ENCODE results near the gene NPAS2.

Gene NPAS2

DNA sequence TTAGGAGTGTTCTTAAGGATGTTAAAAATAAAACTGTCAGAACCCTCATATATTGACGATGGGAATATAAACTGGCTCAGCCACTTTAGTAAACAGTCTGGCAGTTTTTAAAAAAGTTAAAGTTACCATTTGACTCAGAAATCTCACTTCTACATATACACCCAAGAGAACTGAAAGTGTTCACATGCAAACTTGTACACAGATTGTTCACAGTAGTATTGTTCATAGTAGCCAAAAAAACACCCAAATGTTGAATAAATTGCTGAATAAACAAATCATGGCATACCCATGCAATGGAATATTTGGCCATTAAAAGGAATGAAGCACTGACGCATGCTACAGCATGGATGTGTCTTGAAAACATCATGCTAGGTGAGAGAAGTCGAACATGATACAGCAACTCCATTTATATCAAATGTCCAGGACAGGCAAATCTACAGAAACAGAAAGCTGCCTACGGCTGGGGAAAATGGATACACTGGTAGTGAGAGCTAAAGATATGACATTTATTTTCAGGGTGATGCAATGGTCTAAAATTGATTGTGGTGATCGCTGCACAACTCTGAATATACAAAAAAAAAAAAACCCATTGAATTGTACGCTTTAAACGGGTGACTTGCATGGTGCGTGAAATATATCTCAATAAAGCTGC lies 192.2 kb downstream of the NPAS2 start:
- TF ChIP-seq, protein P1, sequence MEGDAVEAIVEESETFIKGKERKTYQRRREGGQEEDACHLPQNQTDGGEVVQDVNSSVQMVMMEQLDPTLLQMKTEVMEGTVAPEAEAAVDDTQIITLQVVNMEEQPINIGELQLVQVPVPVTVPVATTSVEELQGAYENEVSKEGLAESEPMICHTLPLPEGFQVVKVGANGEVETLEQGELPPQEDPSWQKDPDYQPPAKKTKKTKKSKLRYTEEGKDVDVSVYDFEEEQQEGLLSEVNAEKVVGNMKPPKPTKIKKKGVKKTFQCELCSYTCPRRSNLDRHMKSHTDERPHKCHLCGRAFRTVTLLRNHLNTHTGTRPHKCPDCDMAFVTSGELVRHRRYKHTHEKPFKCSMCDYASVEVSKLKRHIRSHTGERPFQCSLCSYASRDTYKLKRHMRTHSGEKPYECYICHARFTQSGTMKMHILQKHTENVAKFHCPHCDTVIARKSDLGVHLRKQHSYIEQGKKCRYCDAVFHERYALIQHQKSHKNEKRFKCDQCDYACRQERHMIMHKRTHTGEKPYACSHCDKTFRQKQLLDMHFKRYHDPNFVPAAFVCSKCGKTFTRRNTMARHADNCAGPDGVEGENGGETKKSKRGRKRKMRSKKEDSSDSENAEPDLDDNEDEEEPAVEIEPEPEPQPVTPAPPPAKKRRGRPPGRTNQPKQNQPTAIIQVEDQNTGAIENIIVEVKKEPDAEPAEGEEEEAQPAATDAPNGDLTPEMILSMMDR (IDR thresholded peaks at IDR 0.05): no peak
- Histone ChIP-seq H3K4me1 (no peaks in the 10 kb centered on the region), H3K9me3 (no peaks in the 10 kb centered on the region), H3K36me3 (peaks cover 21 to 42% (median 27%) of the 10 kb centered on the region in 3 donors), H3K27ac (no peak overlapping the region), H3K4me3 (no peak overlapping the region), H3K27me3 (no peaks in the 10 kb centered on the region)
- DNase-seq: no peak
- intact Hi-C loops (cut with DNase I; ENCODE audit: low total_unique reads): loop anchor here (2.0 kb wide), 1 partner anchor 195 kb away; no protein-coding TSS in a partner anchor

- intact Hi-C loops (cut with DNase I; ENCODE audit: low total_unique reads): loop anchor here (2.0 kb wide), 1 partner anchor 194 kb away; no protein-coding TSS in a partner anchor
- DNase-seq: no peak
- Histone ChIP-seq H3K4me1 (no peaks in the 10 kb centered on the region), H3K36me3 (peaks cover 16 to 42% (median 21%) of the 10 kb centered on the region in 3 donors), H3K27me3 (no peaks in the 10 kb centered on the region), H3K9me3 (no peaks in the 10 kb centered on the region), H3K4me3 (no peak overlapping the region), H3K27ac (no peak overlapping the region)
- TF ChIP-seq, protein P1 (IDR thresholded peaks at IDR 0.05): peak; percentile 83 to 84
Measured at GRCh38 chr2:101012706-101013181, 192.8 kb downstream of the NPAS2 start.

DNA sequence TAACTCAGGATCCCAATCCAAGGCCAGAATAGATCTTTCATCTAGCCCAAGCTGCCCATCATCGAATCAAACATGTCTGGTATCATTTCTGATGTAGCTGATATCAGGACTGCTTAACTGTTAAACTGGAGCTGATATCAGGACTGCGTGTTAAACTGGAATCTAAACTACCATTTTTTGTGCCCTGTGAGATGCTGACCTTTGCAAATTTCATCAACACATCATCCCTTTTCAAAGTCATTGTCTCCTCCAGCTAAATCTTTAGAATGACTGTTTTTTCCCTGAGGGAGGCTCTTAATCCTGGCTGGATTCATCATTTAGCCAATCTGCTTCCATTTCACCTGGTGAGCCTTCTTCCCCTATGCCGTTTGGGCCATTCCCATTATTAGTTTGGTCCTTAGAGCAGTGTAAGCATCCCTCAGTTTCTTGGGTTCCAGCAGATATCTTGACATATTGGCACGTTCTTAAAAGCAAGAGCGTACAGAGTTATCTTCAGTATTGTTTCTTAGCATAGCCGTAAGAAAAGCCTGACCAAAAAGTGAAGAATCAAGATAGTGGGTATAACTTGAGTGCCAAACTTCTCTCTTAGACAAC lies 194.4 kb downstream of the NPAS2 start:
- Histone ChIP-seq H3K4me1 (no peaks in the 10 kb centered on the region), H3K36me3 (peaks cover 22 to 35% (median 22%) of the 10 kb centered on the region in 3 donors), H3K9me3 (no peaks in the 10 kb centered on the region), H3K4me3 (no peak overlapping the region), H3K27me3 (no peaks in the 10 kb centered on the region), H3K27ac (no peak overlapping the region)
- TF ChIP-seq, protein P1 (IDR thresholded peaks at IDR 0.05): no peak
- intact Hi-C loops (cut with DNase I; ENCODE audit: low total_unique reads): no loop called here
- no peak for DNase-seq

DNA sequence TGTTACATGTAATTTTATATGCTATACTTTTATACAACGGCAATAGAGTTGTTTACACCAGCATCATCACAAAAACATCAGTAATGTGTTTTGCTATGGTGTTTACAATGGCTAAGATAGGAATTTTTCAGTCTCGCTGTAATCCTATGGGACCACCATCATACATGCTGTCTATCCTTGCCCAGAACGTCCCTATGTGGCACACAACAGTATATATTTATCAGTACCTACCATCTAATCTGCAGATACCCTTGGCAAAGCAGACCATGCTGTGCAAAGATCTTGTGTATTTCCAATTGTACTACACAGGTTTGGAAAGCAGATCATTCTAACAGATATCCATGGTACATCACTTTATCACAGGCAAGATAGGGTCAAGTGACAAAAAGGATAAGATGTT lies 197.4 kb downstream of the NPAS2 start:
- Histone ChIP-seq H3K9me3 (no peaks in the 10 kb centered on the region), H3K27ac (no peak overlapping the region), H3K4me1 (no peaks in the 10 kb centered on the region), H3K4me3 (no peak overlapping the region), H3K27me3 (no peaks in the 10 kb centered on the region), H3K36me3 (peaks cover 18 to 39% (median 34%) of the 10 kb centered on the region in 3 donors)
- intact Hi-C loops (cut with DNase I; ENCODE audit: low total_unique reads): no loop called here
- TF ChIP-seq, protein P1 (IDR thresholded peaks at IDR 0.05): no peak
- no peak for DNase-seq

GRCh38 chr2:101018934-101019333 lies 199.0 kb downstream of the NPAS2 start:
- no peak overlapping the region for H3K27ac ChIP-seq
- H3K4me3 ChIP-seq: no peak overlapping the region
- H3K9me3 ChIP-seq: no peaks in the 10 kb centered on the region
- H3K27me3 ChIP-seq: no peaks in the 10 kb centered on the region
- intact Hi-C loops (cut with DNase I; ENCODE audit: low total_unique reads): no loop called here
- peaks cover 18 to 39% (median 34%) of the 10 kb centered on the region in 3 donors for H3K36me3 ChIP-seq
- TF ChIP-seq, protein P1 (IDR thresholded peaks at IDR 0.05): no peak
- H3K4me1 ChIP-seq: no peaks in the 10 kb centered on the region
- no peak for DNase-seq

All from tibial artery (tissue), 4 donors.